ENCODE results near the gene PKD1. TPM values are rescaled to one million over a fixed set of nuclear protein-coding genes. Genes with fewer than 3 reads are reported as not detected.
A peak's percentile ranks its signal among the peaks of the same experiment; 100 is the strongest.

Gene PKD1
- total and polyA plus RNA-seq, 2 of the 13 experiments (the other 11 are each of a cell fraction or from before 2014, with no cell fraction given) = 22.1 to 23.0 TPM

DNA sequence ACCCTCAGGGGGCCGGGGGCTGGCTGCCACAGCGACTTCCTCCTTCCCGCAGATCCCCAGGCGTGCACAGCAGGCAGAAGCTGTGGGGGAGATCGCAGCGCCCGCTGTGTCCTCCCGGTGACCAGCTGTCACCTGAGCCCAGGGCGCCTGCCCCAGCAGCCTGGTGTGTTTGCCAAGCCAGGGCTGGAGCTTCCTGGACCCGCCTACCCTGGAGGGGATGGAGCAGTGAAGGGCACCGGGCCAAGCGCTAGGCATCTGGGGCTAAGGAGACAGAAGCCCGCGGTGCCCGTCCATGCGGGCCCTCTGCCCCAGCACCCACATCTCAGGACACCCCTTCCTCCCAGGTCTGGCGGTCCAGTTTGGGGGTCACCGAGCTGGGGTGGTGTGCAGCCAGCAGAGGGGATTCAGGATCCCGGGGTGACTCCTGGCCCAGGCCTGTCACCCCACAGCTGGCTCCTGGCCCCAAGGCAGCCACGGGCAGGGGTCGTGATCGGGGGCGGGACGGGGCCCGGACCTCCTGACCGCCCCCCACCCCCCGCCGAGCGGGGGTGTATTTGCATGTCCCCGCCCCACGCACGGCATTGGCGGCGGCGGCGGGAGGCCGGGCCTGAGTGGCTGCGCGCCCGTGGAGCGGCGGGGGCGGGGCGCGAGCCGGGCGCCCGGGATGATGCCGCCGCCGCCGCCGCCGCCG, 12.4 kb upstream of the PKD1 start, which contains the start of gene RAB26 (continued):
- TF ChIP-seq, protein P1, sequence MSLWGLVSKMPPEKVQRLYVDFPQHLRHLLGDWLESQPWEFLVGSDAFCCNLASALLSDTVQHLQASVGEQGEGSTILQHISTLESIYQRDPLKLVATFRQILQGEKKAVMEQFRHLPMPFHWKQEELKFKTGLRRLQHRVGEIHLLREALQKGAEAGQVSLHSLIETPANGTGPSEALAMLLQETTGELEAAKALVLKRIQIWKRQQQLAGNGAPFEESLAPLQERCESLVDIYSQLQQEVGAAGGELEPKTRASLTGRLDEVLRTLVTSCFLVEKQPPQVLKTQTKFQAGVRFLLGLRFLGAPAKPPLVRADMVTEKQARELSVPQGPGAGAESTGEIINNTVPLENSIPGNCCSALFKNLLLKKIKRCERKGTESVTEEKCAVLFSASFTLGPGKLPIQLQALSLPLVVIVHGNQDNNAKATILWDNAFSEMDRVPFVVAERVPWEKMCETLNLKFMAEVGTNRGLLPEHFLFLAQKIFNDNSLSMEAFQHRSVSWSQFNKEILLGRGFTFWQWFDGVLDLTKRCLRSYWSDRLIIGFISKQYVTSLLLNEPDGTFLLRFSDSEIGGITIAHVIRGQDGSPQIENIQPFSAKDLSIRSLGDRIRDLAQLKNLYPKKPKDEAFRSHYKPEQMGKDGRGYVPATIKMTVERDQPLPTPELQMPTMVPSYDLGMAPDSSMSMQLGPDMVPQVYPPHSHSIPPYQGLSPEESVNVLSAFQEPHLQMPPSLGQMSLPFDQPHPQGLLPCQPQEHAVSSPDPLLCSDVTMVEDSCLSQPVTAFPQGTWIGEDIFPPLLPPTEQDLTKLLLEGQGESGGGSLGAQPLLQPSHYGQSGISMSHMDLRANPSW (CRISPR knock-in tag; IDR thresholded peaks at IDR 0.05; ENCODE audit: borderline replicate concordance) = no peak
- no peak for TF ChIP-seq JDP2 (CRISPR knock-in tag; IDR thresholded peaks at IDR 0.05; ENCODE audit: borderline replicate concordance)
- TF ChIP-seq CHD4 (IDR thresholded peaks at IDR 0.05; ENCODE audit: borderline replicate concordance, low read length) = peak; percentile 71; the same call in 1 of the 2 replicates
- TF ChIP-seq, protein P2, sequence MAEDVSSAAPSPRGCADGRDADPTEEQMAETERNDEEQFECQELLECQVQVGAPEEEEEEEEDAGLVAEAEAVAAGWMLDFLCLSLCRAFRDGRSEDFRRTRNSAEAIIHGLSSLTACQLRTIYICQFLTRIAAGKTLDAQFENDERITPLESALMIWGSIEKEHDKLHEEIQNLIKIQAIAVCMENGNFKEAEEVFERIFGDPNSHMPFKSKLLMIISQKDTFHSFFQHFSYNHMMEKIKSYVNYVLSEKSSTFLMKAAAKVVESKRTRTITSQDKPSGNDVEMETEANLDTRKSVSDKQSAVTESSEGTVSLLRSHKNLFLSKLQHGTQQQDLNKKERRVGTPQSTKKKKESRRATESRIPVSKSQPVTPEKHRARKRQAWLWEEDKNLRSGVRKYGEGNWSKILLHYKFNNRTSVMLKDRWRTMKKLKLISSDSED (CRISPR knock-in tag; IDR thresholded peaks at IDR 0.05) = no peak
- TF ChIP-seq CHCHD3 (CRISPR knock-in tag; IDR thresholded peaks at IDR 0.05) = no peak
- no peak for TF ChIP-seq POLR2AphosphoS5 (IDR thresholded peaks at IDR 0.05; ENCODE audit: low read depth, low read length)
- TF ChIP-seq, protein P3, sequence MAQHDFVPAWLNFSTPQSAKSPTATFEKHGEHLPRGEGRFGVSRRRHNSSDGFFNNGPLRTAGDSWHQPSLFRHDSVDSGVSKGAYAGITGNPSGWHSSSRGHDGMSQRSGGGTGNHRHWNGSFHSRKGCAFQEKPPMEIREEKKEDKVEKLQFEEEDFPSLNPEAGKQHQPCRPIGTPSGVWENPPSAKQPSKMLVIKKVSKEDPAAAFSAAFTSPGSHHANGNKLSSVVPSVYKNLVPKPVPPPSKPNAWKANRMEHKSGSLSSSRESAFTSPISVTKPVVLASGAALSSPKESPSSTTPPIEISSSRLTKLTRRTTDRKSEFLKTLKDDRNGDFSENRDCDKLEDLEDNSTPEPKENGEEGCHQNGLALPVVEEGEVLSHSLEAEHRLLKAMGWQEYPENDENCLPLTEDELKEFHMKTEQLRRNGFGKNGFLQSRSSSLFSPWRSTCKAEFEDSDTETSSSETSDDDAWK (CRISPR knock-in tag; IDR thresholded peaks at IDR 0.05) = no peak
- TF ChIP-seq ZNF652 (CRISPR knock-in tag; IDR thresholded peaks at IDR 0.05; ENCODE audit: borderline replicate concordance, low read depth) = no peak
- TF ChIP-seq, protein P4, sequence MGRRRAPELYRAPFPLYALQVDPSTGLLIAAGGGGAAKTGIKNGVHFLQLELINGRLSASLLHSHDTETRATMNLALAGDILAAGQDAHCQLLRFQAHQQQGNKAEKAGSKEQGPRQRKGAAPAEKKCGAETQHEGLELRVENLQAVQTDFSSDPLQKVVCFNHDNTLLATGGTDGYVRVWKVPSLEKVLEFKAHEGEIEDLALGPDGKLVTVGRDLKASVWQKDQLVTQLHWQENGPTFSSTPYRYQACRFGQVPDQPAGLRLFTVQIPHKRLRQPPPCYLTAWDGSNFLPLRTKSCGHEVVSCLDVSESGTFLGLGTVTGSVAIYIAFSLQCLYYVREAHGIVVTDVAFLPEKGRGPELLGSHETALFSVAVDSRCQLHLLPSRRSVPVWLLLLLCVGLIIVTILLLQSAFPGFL (CRISPR knock-in tag; IDR thresholded peaks at IDR 0.05) = no peak
- no peak for TF ChIP-seq ZNF7 (CRISPR knock-in tag; IDR thresholded peaks at IDR 0.05)
- no peak for TF ChIP-seq FLYWCH1 (CRISPR knock-in tag; IDR thresholded peaks at IDR 0.05)
- no peak for TF ChIP-seq ZBTB42 (CRISPR knock-in tag; IDR thresholded peaks at IDR 0.05)
- TF ChIP-seq, protein P5, sequence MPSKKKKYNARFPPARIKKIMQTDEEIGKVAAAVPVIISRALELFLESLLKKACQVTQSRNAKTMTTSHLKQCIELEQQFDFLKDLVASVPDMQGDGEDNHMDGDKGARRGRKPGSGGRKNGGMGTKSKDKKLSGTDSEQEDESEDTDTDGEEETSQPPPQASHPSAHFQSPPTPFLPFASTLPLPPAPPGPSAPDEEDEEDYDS (CRISPR knock-in tag; IDR thresholded peaks at IDR 0.05) = peak; percentile 19; the same call in 1 of the 2 replicates
- TF ChIP-seq ESRRA (CRISPR knock-in tag; IDR thresholded peaks at IDR 0.05; ENCODE audit: low read depth) = no peak; the same call in 1 of the 2 replicates
- TF ChIP-seq ZKSCAN5 (CRISPR knock-in tag; IDR thresholded peaks at IDR 0.05) = no peak
- no peak for TF ChIP-seq MIER3 (CRISPR knock-in tag; IDR thresholded peaks at IDR 0.05; ENCODE audit: borderline replicate concordance)
- TF ChIP-seq, protein P6, sequence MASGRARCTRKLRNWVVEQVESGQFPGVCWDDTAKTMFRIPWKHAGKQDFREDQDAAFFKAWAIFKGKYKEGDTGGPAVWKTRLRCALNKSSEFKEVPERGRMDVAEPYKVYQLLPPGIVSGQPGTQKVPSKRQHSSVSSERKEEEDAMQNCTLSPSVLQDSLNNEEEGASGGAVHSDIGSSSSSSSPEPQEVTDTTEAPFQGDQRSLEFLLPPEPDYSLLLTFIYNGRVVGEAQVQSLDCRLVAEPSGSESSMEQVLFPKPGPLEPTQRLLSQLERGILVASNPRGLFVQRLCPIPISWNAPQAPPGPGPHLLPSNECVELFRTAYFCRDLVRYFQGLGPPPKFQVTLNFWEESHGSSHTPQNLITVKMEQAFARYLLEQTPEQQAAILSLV (CRISPR knock-in tag; IDR thresholded peaks at IDR 0.05; ENCODE audit: borderline replicate concordance) = no peak
- TF ChIP-seq STAG1 (CRISPR knock-in tag; IDR thresholded peaks at IDR 0.05) = no peak
- no peak for TF ChIP-seq SOX5 (CRISPR knock-in tag; IDR thresholded peaks at IDR 0.05; ENCODE audit: borderline replicate concordance)
- TF ChIP-seq HMGA1 (CRISPR knock-in tag; conservative IDR thresholded peaks at IDR 0.05) = no peak
- TF ChIP-seq, protein P7, sequence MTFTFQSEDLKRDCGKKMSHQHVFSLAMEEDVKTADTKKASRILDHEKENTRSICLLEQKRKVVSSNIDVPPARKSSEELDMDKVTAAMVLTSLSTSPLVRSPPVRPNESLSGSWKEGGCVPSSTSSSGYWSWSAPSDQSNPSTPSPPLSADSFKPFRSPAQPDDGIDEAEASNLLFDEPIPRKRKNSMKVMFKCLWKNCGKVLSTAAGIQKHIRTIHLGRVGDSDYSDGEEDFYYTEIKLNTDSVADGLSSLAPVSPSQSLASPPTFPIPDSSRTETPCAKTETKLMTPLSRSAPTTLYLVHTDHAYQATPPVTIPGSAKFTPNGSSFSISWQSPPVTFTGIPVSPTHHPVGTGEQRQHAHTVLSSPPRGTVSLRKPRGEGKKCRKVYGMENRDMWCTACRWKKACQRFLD (CRISPR knock-in tag; IDR thresholded peaks at IDR 0.05; ENCODE audit: borderline replicate concordance) = no peak
